Upper lobe of left lung (tissue), 6 donors: ENCODE measurements around the gene MED8. TPM values are rescaled to one million over a fixed set of nuclear protein-coding genes. Genes with fewer than 3 reads are reported as not detected.
A peak's percentile ranks its signal among the peaks of the same experiment; 100 is the strongest.

Experiments used
- ATAC-seq, 2 donors: fragments of 200-7000 bp; cut with Tn5 transposase; one replicate each; pipeline ENCODE4 v1.9.1; 2022; ENCODE audit warnings: mild to moderate bottlenecking in 2 of 2, moderate library complexity in 2 of 2; ENCODE audit not compliant: low FRiP score in 2 of 2
- DNase-seq, 2 donors: peaks; one replicate each; pipeline ENCODE4 v3.0.0-alpha.2; 2019 to 2020
- H3K27ac ChIP-seq, 4 donors: fragments of 200-600 bp; sonication (generic); one replicate each; pipeline ENCODE4 v1.5.1; 2016 to 2019
- H3K27me3 ChIP-seq, 4 donors: fragments of 200-600 bp; sonication (generic); one replicate each; pipeline ENCODE4 v1.5.1; 2017 to 2019
- H3K36me3 ChIP-seq, 4 donors: fragments of 200-600 bp; sonication (generic); one replicate each; pipeline ENCODE4 v1.5.1; 2016 to 2019
- H3K4me1 ChIP-seq, 4 donors: fragments of 200-600 bp; sonication (generic); one replicate each; pipeline ENCODE4 v1.5.1; 2018 to 2019
- H3K4me3 ChIP-seq, 4 donors: fragments of 200-600 bp; sonication (generic); one replicate each; pipeline ENCODE4 v1.5.1; 2017 to 2019; ENCODE audit warnings: mild to moderate bottlenecking in 2 of 4, moderate library complexity in 1 of 4
- H3K9me3 ChIP-seq, 4 donors: fragments of 200-600 bp; sonication (generic); one replicate each; pipeline ENCODE4 v1.5.1; 2018 to 2019
- CTCF ChIP-seq, 6 experiments: fragments of 450-650 bp in 4 of 6; fragments of 200-600 bp in 2 of 6; sonication (generic) in 2 of 6; IDR thresholded peaks; one replicate each; pipeline ENCODE4 v1.5.1; 2016 to 2019; ENCODE audit warnings: antibody characterized with exemption in 6 of 6
- EP300 ChIP-seq, 4 donors: sonication (generic); formaldehyde crosslinking; IDR thresholded peaks; one replicate each; pipeline ENCODE4 v1.5.1; 2017; ENCODE audit warnings: antibody characterized with exemption in 4 of 4, control low read depth in 2 of 4
- POLR2A ChIP-seq, 4 donors: fragments of 450-650 bp; IDR thresholded peaks; one replicate each; pipeline ENCODE4 v1.5.1; 2016 to 2017; ENCODE audit warnings: antibody characterized with exemption in 4 of 4, mild to moderate bottlenecking in 2 of 4
- POLR2AphosphoS5 ChIP-seq, 2 donors: sonication (generic); formaldehyde crosslinking; IDR thresholded peaks; one replicate each; pipeline ENCODE4 v1.5.1; 2017; ENCODE audit warnings: antibody characterized with exemption in 2 of 2
- WGBS, 2 donors: methylation state at CpG; one replicate each; pipeline ENCODE4 v1.1.5; 2017 to 2018; 5-methylcytosine and 5-hydroxymethylcytosine counted together
- total RNA-seq, 6 donors: library from RNA; depleted of rRNA in 4 of 6; stranded (reverse); fragments of >200 nt in 4 of 6; gene quantifications; one replicate each; pipeline versions ENCODE4 v1.1.0 to v1.2.1, GENCODE V29; 2016 to 2021
- donor health status: DM: no; HTN: no; CAD: no; lungs with moderate emphysema.
- donor health status: DM: no; HTN: yes; CAD: no; lungs with severe emphysema.

The MED8 gene
- total RNA-seq, 6 donors from 2014 or later: 13.8 to 59.7 (median 38.4) TPM

DNA sequence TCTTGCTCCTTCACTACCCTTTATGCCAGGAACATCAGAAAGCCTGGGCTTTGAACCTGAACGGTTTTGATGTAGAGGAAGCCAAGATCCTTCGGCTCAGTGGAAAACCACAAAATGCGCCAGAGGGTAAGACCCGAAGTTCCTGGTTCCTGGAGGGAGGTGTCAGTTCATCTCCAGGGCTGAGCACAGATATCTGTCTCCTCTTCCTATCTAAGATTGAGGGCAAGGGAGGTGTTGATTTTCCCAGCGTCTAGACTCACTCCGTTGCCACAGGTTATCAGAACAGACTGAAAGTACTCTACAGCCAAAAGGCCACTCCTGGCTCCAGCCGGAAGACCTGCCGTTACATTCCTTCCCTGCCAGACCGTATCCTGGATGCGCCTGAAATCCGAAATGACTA, 29.9 kb downstream of the MED8 start:
- DNase-seq (no peak), ATAC-seq (no peak)
- H3K27me3 ChIP-seq: no peaks in the 10 kb centered on the region
- H3K36me3 ChIP-seq: peaks cover 12 to 48% (median 40%) of the 10 kb centered on the region in 4 donors
- peak overlapping the region in 2 of 4 donors; percentile 57 to 73 for H3K4me3 ChIP-seq
- H3K9me3 ChIP-seq: no peaks in the 10 kb centered on the region
- TF ChIP-seq POLR2AphosphoS5 (IDR thresholded peaks at IDR 0.05): no peak
- TF ChIP-seq POLR2A (IDR thresholded peaks at IDR 0.05): no peak
- no peak for TF ChIP-seq CTCF (IDR thresholded peaks at IDR 0.05)
- TF ChIP-seq EP300 (IDR thresholded peaks at IDR 0.05): no peak
- no peak overlapping the region for H3K27ac ChIP-seq
- 34 to 50% methylated on average over 9 to 11 of the region's 11 CpGs for WGBS, 2 donors
- H3K4me1 ChIP-seq: peaks cover 13 to 20% (median 18%) of the 10 kb centered on the region in 4 donors

GRCh38 chr1:43358746-43359693, 30.6 kb downstream of the MED8 start, which contains the start of gene CDC20:
TSS of gene CDC20 (plus strand) at chr1:43358981. CDS start at chr1:43359216, 235 bp downstream.
- DNase-seq (peak; percentile 86 to 98), ATAC-seq (peak; percentile 98 to 99)
- H3K27ac ChIP-seq: peak within 1 kb of the TSS; percentile 92 to 96 (median 92)
- peak within 1 kb of the TSS; percentile 53 to 73 (median 65) for H3K4me3 ChIP-seq
- 5 to 12% methylated on average over 16 to 55 of the region's 59 CpGs for WGBS, 2 donors
- H3K9me3 ChIP-seq: no peaks in the 10 kb centered on the region
- peaks cover 6 to 41% (median 33%) of the 10 kb centered on the region in 4 donors for H3K36me3 ChIP-seq
- H3K27me3 ChIP-seq: no peaks in the 10 kb centered on the region
- peaks cover 13 to 19% (median 16%) of the 10 kb centered on the region in 4 donors for H3K4me1 ChIP-seq
- TF ChIP-seq POLR2A (IDR thresholded peaks at IDR 0.05) (peak in 1 of 4 donors; percentile 9), POLR2AphosphoS5 (IDR thresholded peaks at IDR 0.05) (peak in 1 of 2 donors; percentile 3), EP300 (IDR thresholded peaks at IDR 0.05) (no peak), CTCF (IDR thresholded peaks at IDR 0.05) (no peak)

- Histone ChIP-seq H3K4me3 (peak overlapping the region; percentile 53 to 73 (median 65)), H3K9me3 (no peaks in the 10 kb centered on the region), H3K36me3 (peaks cover 0 to 33% (median 25%) of the 10 kb centered on the region in 4 donors), H3K27me3 (no peaks in the 10 kb centered on the region), H3K4me1 (peaks cover 13 to 19% (median 15%) of the 10 kb centered on the region in 4 donors), H3K27ac (peak overlapping the region; percentile 92 to 96 (median 92))
- 1% methylated on average over 24 to 33 of the region's 33 CpGs for WGBS, 2 donors
- DNase-seq (peak; percentile 50 to 97), ATAC-seq (peak; percentile 55 to 71)
- TF ChIP-seq CTCF (IDR thresholded peaks at IDR 0.05) (peak in 5 of 6 experiments; percentile 25 to 58 (median 55)), POLR2AphosphoS5 (IDR thresholded peaks at IDR 0.05) (peak in 1 of 2 donors; percentile 34), EP300 (IDR thresholded peaks at IDR 0.05) (no peak), POLR2A (IDR thresholded peaks at IDR 0.05) (peak in 3 of 4 donors; percentile 23 to 70 (median 56))
Measured at GRCh38 chr1:43358121-43358745, 31.4 kb downstream of the MED8 start.

GRCh38 chr1:43357251-43357650, 32.3 kb downstream of the MED8 start:
- peaks cover 13 to 19% (median 14%) of the 10 kb centered on the region in 4 donors for H3K4me1 ChIP-seq
- H3K36me3 ChIP-seq: peaks cover 0 to 23% (median 17%) of the 10 kb centered on the region in 4 donors
- DNase-seq (no peak), ATAC-seq (no peak)
- no peaks in the 10 kb centered on the region for H3K9me3 ChIP-seq
- H3K4me3 ChIP-seq: no peak overlapping the region
- WGBS, 2 donors: 88 to 98% methylated on average over 4 of the region's 4 CpGs
- TF ChIP-seq CTCF (IDR thresholded peaks at IDR 0.05): no peak
- no peak for TF ChIP-seq EP300 (IDR thresholded peaks at IDR 0.05)
- no peak for TF ChIP-seq POLR2AphosphoS5 (IDR thresholded peaks at IDR 0.05)
- no peak for TF ChIP-seq POLR2A (IDR thresholded peaks at IDR 0.05)
- H3K27ac ChIP-seq: peak overlapping the region in 2 of 4 donors; percentile 92 to 96
- no peaks in the 10 kb centered on the region for H3K27me3 ChIP-seq
